Spinal cord (tissue), 10 donors: Measurements from ENCODE around the gene HSP90AB1. TPM values are rescaled to one million over a fixed set of nuclear protein-coding genes. Genes with fewer than 3 reads are reported as not detected.

ENCODE experiments used
- DNase-seq, 6 donors: peaks; one replicate each; pipeline versions ENCODE4 v3.0.0 to v3.0.0-alpha.2; 2013 to 2015; ENCODE audit warnings: low spot score in 6 of 6, low read depth in 4 of 6
- H3K27ac ChIP-seq: one replicate; pipeline ENCODE4 v1.5.1; 2013; ENCODE audit warnings: low read depth, low read length, control low read depth
- H3K27me3 ChIP-seq: one replicate; pipeline ENCODE4 v1.6.1; 2013; ENCODE audit warnings: low read length; ENCODE audit not compliant: control insufficient read depth, insufficient read depth
- H3K36me3 ChIP-seq: one replicate; pipeline ENCODE4 v1.6.1; 2013; ENCODE audit warnings: low read length; ENCODE audit not compliant: control insufficient read depth, insufficient read depth
- H3K4me1 ChIP-seq: one replicate; pipeline ENCODE4 v1.6.1; 2013; ENCODE audit warnings: low read length; ENCODE audit not compliant: control insufficient read depth, insufficient read depth
- H3K4me3 ChIP-seq: one replicate; pipeline ENCODE4 v1.5.1; 2013; ENCODE audit warnings: low read depth, low read length, control low read depth
- H3K9me3 ChIP-seq: one replicate; pipeline ENCODE4 v1.6.1; 2013; ENCODE audit warnings: low read length; ENCODE audit not compliant: control insufficient read depth, insufficient read depth
- WGBS: methylation state at CpG from one replicate; pipeline ENCODE4 v1.1.5; 2013; ENCODE audit warnings: missing lambda C conversion rate; ENCODE audit not compliant: insufficient coverage; 5-methylcytosine and 5-hydroxymethylcytosine counted together
- polyA plus RNA-seq, 2 donors: library from polyadenylated mRNA; unstranded; fragments of 120-200 nt; gene quantifications; one replicate each; pipeline ENCODE4 v1.2.1, GENCODE V29; 2013; ENCODE audit not compliant: insufficient read length in 2 of 2
- total RNA-seq, 2 donors: library from RNA; depleted of rRNA in 1 of 2; stranded (reverse); fragments of 120-200 nt in 1 of 2; fragments of >200 nt in 1 of 2; gene quantifications; one replicate each; pipeline versions ENCODE4 v1.2.3 to v1.2.4, GENCODE V29; 2013 to 2014
- donor health status: healthy.

Gene HSP90AB1
- total and polyA plus RNA-seq, 4 donors: 484 to 875 (median 828) TPM

DNA sequence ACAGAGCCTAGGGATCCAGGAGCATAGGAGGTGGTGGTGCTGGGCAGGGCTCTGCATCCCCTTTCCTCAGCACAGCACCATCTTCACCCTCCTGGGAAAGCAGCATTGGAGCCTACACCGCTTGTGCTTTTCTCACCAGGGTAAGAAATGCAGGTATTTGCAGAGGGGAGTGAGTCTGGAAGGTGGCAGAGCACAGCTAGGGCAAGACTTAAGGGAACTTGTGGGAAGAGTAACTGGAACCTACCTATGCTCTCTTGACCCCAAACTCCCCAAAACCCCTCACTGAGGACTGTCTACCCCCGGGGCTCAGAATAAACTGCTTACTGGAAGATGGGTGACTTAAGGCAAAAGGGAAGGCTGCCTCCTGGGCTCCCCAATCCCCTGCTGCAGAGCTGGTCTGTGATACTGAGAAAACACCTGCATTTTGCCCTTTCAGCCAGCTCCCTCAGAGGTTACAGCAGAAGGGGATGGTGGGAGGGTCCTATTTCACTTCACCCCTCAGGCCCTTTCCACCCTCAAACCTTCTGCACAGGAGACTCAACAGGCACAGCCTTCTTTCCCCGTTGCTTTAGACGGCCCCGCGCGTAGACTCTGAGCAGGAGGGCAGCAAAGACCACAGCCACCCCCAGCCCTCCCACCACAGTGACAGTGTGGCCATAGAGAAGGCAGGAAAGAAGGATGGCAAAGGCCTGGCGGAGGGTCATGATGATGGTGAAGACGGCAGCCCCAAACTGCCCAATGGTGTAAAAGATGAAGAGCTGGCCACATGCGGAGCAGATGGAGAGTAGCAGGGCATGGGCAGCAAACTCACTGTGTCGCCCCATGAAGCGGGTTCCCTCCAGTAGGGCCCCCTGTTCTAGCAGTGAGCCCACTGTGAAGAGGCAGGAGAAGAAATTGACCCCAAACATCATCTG, 7.5 kb downstream of the HSP90AB1 start:
- Histone ChIP-seq H3K4me1 (peaks cover 39% of the 10 kb centered on the region), H3K27ac (no peak overlapping the region), H3K27me3 (no peaks in the 10 kb centered on the region), H3K4me3 (no peak overlapping the region), H3K9me3 (no peaks in the 10 kb centered on the region), H3K36me3 (peaks cover 69% of the 10 kb centered on the region)
- DNase-seq: no peak
- 89% methylated on average over 5 of the region's 12 CpGs for WGBS

DNA sequence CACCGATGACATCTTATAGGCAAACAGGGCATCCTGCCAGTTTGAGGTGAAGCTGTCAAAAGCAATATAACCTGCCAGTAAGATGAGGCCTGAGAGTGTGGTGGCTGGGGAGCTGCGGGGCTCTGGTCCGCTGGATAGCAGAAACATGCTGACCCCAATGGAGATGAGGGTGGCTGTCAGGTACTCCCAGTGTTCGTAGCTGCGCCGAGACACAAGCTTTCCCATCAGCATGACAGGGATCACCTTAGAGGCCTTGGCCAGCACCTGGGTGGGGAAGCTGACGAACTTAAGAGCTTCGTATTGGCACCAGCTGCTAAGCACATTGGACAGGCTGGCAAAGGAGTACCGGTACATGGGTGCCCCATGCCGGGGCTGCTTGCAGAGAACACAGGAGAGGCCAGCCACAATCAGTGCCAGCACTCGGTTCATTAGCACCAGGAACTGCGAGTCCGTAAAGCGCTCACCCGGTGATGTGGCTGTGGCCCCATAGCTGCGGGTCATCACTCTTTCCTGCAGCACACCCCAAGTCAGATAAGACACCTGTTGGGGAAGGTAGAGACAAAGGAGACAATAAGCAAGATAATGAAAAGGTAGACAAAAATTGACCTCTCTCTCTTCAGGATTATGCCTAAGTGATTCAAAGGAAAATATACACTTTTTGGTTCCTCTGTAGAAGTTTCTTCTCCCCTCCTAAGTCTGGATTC, 8.4 kb downstream of the HSP90AB1 start:
- no peak overlapping the region for H3K4me3 ChIP-seq
- H3K27ac ChIP-seq: no peak overlapping the region
- WGBS: 68% methylated on average over 16 of the region's 16 CpGs
- H3K9me3 ChIP-seq: no peaks in the 10 kb centered on the region
- H3K4me1 ChIP-seq: peaks cover 39% of the 10 kb centered on the region
- peaks cover 69% of the 10 kb centered on the region for H3K36me3 ChIP-seq
- H3K27me3 ChIP-seq: no peaks in the 10 kb centered on the region
- no peak for DNase-seq

DNA sequence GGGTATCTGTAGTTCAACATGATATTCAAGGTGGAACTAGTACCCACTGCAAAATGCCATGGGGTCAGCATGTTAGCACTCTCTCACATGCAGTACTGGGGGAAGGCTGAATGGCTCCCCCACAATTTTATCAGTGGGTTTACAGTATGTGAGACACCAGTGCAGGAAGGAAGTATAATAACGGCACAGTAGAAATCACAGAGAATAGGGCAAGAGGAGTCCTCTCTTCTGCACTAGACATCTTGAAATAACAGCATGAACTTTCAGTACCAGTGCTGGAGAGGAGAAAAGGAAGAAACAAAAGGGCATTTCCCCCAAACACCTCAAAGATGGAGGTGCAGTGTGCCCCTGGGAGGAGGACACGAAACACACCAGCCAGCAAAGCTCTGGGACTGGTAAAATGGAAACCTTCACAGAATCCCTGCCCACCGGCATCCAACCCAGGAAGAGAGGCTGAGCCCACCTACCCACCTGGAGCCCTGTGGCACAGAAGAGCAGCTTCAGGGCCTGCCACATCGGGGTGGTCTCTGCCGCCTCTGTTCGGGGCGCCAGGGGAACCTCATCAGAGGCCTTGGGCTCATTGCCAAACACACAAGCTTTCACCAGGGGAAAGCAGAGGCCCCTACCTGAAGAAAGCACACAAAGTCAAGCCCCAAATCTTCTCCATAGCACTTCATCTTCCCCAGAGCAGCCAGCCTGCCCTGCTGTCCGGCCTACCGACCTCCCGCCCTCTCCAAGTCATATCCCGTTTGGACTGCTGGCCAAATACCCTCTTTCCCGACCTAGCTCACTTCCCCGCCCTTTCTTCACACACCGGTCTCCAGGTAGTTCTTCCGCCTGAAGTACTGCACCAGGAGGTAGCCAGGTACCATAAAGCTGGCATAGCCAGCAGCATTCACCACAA, 9.2 kb downstream of the HSP90AB1 start:
- DNase-seq: no peak
- Histone ChIP-seq H3K4me1 (peaks cover 39% of the 10 kb centered on the region), H3K36me3 (peaks cover 70% of the 10 kb centered on the region), H3K9me3 (no peaks in the 10 kb centered on the region), H3K27ac (peak overlapping the region; percentile 96), H3K4me3 (peak overlapping the region; percentile 79), H3K27me3 (no peaks in the 10 kb centered on the region)
- WGBS: 13% methylated on average over 14 of the region's 15 CpGs

DNA sequence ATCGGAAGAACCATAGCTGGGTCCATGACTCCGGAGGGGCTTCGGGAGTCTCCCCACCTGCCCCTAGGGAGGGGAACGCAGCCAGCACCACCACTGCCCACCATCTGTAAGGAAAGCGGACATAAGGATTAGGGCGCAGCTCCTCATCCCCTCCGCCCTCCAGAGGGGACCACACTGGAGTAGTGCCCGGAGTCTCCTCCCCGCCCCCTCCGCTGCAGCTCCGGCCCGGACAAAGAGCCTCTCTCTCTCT, 9.8 kb downstream of the HSP90AB1 start:
- no peak for DNase-seq
- Histone ChIP-seq H3K4me1 (peaks cover 39% of the 10 kb centered on the region), H3K4me3 (peak overlapping the region; percentile 79), H3K27me3 (no peaks in the 10 kb centered on the region), H3K36me3 (peaks cover 72% of the 10 kb centered on the region), H3K27ac (peak overlapping the region; percentile 96), H3K9me3 (no peaks in the 10 kb centered on the region)
- WGBS: 0% methylated on average over 12 of the region's 12 CpGs

DNA sequence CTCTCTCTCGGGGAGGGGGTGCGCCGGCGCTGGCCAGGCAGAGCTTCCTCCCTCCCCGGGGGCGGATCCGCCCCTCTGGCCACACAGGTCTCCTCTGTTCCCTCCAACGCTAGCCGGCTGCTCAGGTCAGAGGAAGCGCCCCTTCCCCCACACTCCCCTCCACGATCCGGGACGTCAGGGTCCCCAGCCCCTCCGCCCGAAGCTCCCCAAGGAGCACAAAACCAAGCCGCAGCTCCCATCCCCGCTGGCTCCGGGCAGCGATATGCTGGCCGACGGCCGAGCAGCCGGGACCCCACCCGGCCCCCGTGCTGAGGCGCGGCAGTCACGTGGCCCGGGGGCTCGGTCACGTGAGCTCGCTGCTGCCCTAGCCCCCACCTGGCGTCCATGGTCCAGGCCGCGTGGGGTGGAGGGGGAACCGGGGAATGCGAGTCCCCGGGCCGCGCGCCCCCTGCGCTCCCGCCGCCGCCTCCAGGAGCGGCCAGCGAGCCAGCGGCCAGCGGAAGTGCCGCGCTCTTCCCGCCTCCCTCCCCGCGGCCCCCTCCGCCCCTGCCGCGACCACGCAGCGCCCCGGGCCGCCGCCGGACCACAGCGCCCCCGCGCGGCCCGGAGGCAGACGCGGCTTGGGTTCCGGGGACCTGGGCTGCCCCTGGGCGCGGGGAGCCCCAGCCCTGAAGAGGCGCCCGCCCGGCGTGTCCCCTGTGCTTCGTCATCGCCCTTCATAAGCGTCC, 10.3 kb downstream of the HSP90AB1 start, which contains the start of gene SLC35B2:
SLC35B2 (minus strand) TSS at position 504 of the 728 bp plus-strand sequence; CDS start at position 386, 118 bp downstream.
- peak within 1 kb of the TSS; percentile 79 for H3K4me3 ChIP-seq
- DNase-seq: peak in 5 of 6 donors; percentile 70 to 94 (median 77)
- under 1% methylated on average over 80 of the region's 80 CpGs for WGBS
- no peaks in the 10 kb centered on the region for H3K9me3 ChIP-seq
- H3K27me3 ChIP-seq: no peaks in the 10 kb centered on the region
- peaks cover 40% of the 10 kb centered on the region for H3K4me1 ChIP-seq
- H3K27ac ChIP-seq: peak within 1 kb of the TSS; percentile 96
- peaks cover 68% of the 10 kb centered on the region for H3K36me3 ChIP-seq

DNA sequence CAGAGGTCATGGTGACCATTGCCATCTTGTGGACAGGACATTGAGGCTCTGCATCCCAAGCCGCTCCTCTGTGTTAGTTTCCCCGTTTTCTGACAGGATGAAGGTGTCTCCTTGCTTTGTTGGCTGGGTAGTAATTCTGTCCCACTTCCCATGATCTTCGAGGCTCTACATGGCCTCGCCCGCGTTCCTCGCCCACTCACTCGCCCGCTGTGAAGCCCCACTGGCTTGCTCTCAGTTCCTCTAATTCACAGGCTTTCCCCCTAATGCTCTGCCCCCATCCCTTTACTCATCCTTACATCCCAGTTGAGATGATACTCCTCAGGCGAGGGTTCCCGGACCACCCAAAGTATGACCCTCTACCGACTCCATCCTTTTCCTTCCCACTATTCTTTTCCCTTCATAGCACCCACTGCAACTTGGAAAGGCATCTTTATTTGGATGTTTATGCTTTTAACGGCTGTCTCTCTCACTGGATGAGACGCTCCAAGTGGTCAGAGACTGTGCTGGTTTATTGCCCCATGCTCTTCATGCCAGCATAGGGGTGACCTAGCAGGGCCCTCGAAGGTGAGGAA, 10.9 kb downstream of the HSP90AB1 start:
- Histone ChIP-seq H3K9me3 (no peaks in the 10 kb centered on the region), H3K4me3 (peak overlapping the region; percentile 36), H3K27ac (peak overlapping the region; percentile 87), H3K36me3 (peaks cover 66% of the 10 kb centered on the region), H3K27me3 (no peaks in the 10 kb centered on the region), H3K4me1 (peaks cover 47% of the 10 kb centered on the region)
- WGBS: 32% methylated on average over 12 of the region's 15 CpGs
- DNase-seq: no peak

DNA sequence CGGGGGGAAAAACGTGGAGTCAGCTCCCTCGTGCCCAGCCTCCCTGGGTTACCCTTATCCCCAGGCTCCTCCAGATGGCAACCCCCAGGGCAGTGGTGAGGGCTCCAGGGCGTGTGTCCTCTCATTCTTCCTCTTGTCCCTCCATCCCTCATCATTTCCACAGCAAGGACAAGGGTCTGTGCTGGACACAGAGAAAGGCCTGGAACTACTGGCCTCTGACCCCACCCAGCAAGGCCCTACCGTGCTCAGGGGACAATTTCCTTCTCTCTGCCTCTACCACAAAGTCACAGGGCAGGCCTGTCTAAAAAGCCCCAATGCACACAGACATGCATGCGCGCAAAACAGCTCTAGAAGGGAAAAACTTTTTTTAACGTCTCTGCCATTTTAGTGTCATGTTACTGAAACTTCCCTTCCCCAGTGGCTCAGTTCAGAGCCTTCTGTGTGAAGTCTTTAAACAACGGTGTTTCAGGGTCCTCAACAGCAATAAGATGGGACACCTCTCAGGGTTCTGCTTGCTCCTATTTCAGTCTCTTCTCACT, 11.5 kb downstream of the HSP90AB1 start:
- WGBS: 82% methylated on average over 7 of the region's 9 CpGs
- no peak overlapping the region for H3K27ac ChIP-seq
- DNase-seq: no peak
- peaks cover 63% of the 10 kb centered on the region for H3K36me3 ChIP-seq
- no peaks in the 10 kb centered on the region for H3K27me3 ChIP-seq
- no peak overlapping the region for H3K4me3 ChIP-seq
- no peaks in the 10 kb centered on the region for H3K9me3 ChIP-seq
- peaks cover 52% of the 10 kb centered on the region for H3K4me1 ChIP-seq

DNA sequence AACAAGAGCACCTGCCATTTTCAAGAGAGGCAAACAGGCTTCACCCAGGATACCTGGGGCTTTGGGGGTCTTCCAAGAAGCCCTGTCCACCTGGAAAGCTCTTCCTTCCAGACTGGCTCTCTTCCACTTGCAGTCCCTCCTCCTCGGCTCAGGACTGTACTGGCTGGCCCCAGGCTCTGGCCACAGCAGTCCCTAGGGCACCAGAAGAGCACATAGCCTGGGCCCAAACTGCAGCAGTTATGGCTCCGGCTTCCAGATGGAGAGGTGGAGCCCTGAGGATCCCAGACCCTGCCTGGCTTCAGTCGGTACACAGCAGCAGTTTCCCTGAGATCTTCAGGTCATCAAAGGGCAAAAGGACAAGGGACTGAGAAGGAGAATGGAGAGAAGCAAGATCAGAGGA, 12.0 kb downstream of the HSP90AB1 start:
- no peaks in the 10 kb centered on the region for H3K27me3 ChIP-seq
- no peaks in the 10 kb centered on the region for H3K9me3 ChIP-seq
- no peak overlapping the region for H3K4me3 ChIP-seq
- peaks cover 58% of the 10 kb centered on the region for H3K4me1 ChIP-seq
- no peak overlapping the region for H3K27ac ChIP-seq
- DNase-seq: no peak
- peaks cover 61% of the 10 kb centered on the region for H3K36me3 ChIP-seq
- WGBS: 97% methylated on average over 3 of the region's 3 CpGs
